ENCODE results near the gene HBZ. TPM values are rescaled to one million over a fixed set of nuclear protein-coding genes. Genes with fewer than 3 reads are reported as not detected.
"Not testable (repeated sequence)": the region's sequence is repeated elsewhere in the genome, so short reads cannot be mapped to it uniquely, and the experiment has no call there.

The HBZ gene
- total RNA-seq, 1 donor from 2014 or later: not detected

GRCh38 chr16:164134-164823 is 11.8 kb downstream of the HBZ start:
- DNase-seq (ENCODE audit: extremely low read depth, low read depth, low spot score): not testable (repeated sequence)

GRCh38 chr16:164827-165538 is 12.5 kb downstream of the HBZ start:
- DNase-seq (ENCODE audit: extremely low read depth, low read depth, low spot score): no peak

- no peak for DNase-seq (ENCODE audit: extremely low read depth, low read depth, low spot score)
Measured at GRCh38 chr16:165539-166374, 13.3 kb downstream of the HBZ start, which contains the start of gene HBM. Gene HBM, plus strand, starts transcription at chr16:165978. Its CDS starts 20 bp downstream, at chr16:165998.

- no peak for DNase-seq (ENCODE audit: extremely low read depth, low read depth, low spot score)
Measured at GRCh38 chr16:166375-167121, 14.1 kb downstream of the HBZ start.

GRCh38 chr16:167122-167690 is 14.8 kb downstream of the HBZ start:
- DNase-seq (ENCODE audit: extremely low read depth, low read depth, low spot score): no peak

GRCh38 chr16:168424-168823 is 16.0 kb downstream of the HBZ start:
- DNase-seq (ENCODE audit: extremely low read depth, low read depth, low spot score): no peak

GRCh38 chr16:169014-169413 is 16.6 kb downstream of the HBZ start:
- no peak for DNase-seq (ENCODE audit: extremely low read depth, low read depth, low spot score)

- not testable (repeated sequence) for DNase-seq (ENCODE audit: extremely low read depth, low read depth, low spot score)
Measured at GRCh38 chr16:170088-170507, 17.7 kb downstream of the HBZ start.

- no peak for DNase-seq (ENCODE audit: extremely low read depth, low read depth, low spot score)
Measured at GRCh38 chr16:170788-171187, 18.3 kb downstream of the HBZ start.

- DNase-seq (ENCODE audit: extremely low read depth, low read depth, low spot score): not testable (repeated sequence)
Measured at GRCh38 chr16:172374-172941, 20.0 kb downstream of the HBZ start, which contains the start of gene HBA2. Gene HBA2, plus strand, starts transcription at chr16:172876. Its CDS starts 37 bp downstream, at chr16:172913.

GRCh38 chr16:173211-173854 is 20.9 kb downstream of the HBZ start:
- not testable (repeated sequence) for DNase-seq (ENCODE audit: extremely low read depth, low read depth, low spot score)

GRCh38 chr16:173928-174769 is 21.7 kb downstream of the HBZ start:
- DNase-seq (ENCODE audit: extremely low read depth, low read depth, low spot score): not testable (repeated sequence)

GRCh38 chr16:175011-175949 is 22.8 kb downstream of the HBZ start:
- DNase-seq (ENCODE audit: extremely low read depth, low read depth, low spot score): no peak

- DNase-seq (ENCODE audit: extremely low read depth, low read depth, low spot score): not testable (repeated sequence)
Measured at GRCh38 chr16:176006-176405, 23.6 kb downstream of the HBZ start.

GRCh38 chr16:176477-177382 is 24.3 kb downstream of the HBZ start, which contains the start of gene HBA1:
Gene HBA1, plus strand, starts transcription at chr16:176680. Its CDS starts 37 bp downstream, at chr16:176717.
- not testable (repeated sequence) for DNase-seq (ENCODE audit: extremely low read depth, low read depth, low spot score)

GRCh38 chr16:177394-177822 is 25.0 kb downstream of the HBZ start:
- no peak for DNase-seq (ENCODE audit: extremely low read depth, low read depth, low spot score)
